ENCODE measurements around the gene TPR. TPM values are rescaled to one million over a fixed set of nuclear protein-coding genes. Genes with fewer than 3 reads are reported as not detected.

TPR gene
- total RNA-seq: 86.3 and 97.8 TPM in 2 replicates

GRCh38 chr1:186375152-186375928, at the start of gene TPR, which contains the start of gene ODR4:
TSS of gene TPR (minus strand) at chr1:186375253. CDS start at chr1:186375028, 225 bp downstream.
TSS of gene ODR4 (plus strand) at chr1:186375838. CDS start at chr1:186379786, 3,948 bp downstream.

DNA sequence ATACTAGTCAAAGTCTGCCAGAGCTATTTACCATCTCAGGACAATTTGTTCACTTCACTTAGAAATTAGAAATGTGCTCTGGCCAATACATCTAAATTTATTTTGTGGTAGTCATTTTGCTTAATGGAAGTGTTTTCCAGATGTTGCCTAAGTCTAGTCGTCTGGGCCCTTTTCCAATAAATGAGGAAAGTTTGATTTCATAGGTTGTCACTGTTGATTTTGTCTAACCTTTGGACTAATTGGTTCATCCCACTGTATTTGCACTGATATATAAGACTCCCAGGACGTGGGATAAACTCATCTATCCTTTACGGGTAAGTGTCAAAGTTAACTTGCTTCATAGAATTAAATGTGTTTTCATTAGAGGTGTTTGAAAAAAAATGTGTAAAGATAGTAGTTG, 79.1 kb downstream of the TPR start, which contains the start of gene PRG4:
Gene PRG4 (plus strand): TSS at position 300 of the 400 bp plus-strand sequence.

Other genes with a start within 250 kb of the TPR start
- gene PRG4, start 79.0 kb downstream of the TPR start, total RNA-seq: 0.17 and 2.2 TPM in 2 replicates
- gene ODR4, start 585 bp upstream of the TPR start, total RNA-seq: 19.0 and 19.9 TPM in 2 replicates
- gene PDC, start 85.9 kb upstream of the TPR start, total RNA-seq: 0.07 TPM in 1 of 2 replicates, not detected in the other